Activated T-helper 17 cell treated with anti-CD3 and anti-CD28 coated beads, Interleukin-2, amount 50 U/mL, for 72 hours (primary cell): ENCODE data around the gene ATOH8. TPM values are rescaled to one million over a fixed set of nuclear protein-coding genes. Genes with fewer than 3 reads are reported as not detected.

Experiments
- ATAC-seq: fragments of 150-1000 bp; cut with Tn5 transposase; replicated peaks from 2 replicates; pipeline ENCODE4 v1.10.0; 2021; ENCODE audit warnings: mild to moderate bottlenecking, moderate library complexity
- H3K27ac Mint-ChIP-seq: one replicate; pipeline ENCODE4 v1.8.0; 2022; ENCODE audit warnings: mixed read lengths
- H3K27me3 Mint-ChIP-seq: one replicate; pipeline ENCODE4 v1.8.0; 2022; ENCODE audit warnings: mixed read lengths
- H3K36me3 Mint-ChIP-seq: one replicate; pipeline ENCODE4 v1.8.0; 2022; ENCODE audit warnings: low read depth, mild to moderate bottlenecking, mixed read lengths
- H3K4me1 Mint-ChIP-seq: one replicate; pipeline ENCODE4 v1.8.0; 2022; ENCODE audit warnings: mixed read lengths
- H3K4me3 Mint-ChIP-seq: one replicate; pipeline ENCODE4 v1.8.0; 2022; ENCODE audit warnings: mild to moderate bottlenecking, mixed read lengths
- H3K9me3 Mint-ChIP-seq: one replicate; pipeline ENCODE4 v1.8.0; 2022; ENCODE audit warnings: mixed read lengths
- total RNA-seq, 2 donors: library from RNA; stranded (reverse); gene quantifications; one replicate each; pipeline ENCODE4 v1.2.3, GENCODE V29; 2022

ATOH8 gene
- total RNA-seq, 2 donors from 2014 or later, result not detected

- no peaks in the 10 kb centered on the region for H3K4me1 Mint-ChIP-seq
- peaks cover 34% of the 10 kb centered on the region for H3K27me3 Mint-ChIP-seq
- ATAC-seq, result no peak
- no peaks in the 10 kb centered on the region for H3K9me3 Mint-ChIP-seq
- H3K27ac Mint-ChIP-seq, result no peak overlapping the region
- no peaks in the 10 kb centered on the region for H3K36me3 Mint-ChIP-seq
- no peak overlapping the region for H3K4me3 Mint-ChIP-seq
Observed at GRCh38 chr2:85737481-85737880, 16.3 kb upstream of the ATOH8 start.

- Mint-ChIP-seq H3K27ac (no peak overlapping the region), H3K36me3 (no peaks in the 10 kb centered on the region), H3K4me3 (no peak overlapping the region), H3K27me3 (peaks cover 39% of the 10 kb centered on the region), H3K4me1 (no peaks in the 10 kb centered on the region), H3K9me3 (no peaks in the 10 kb centered on the region)
- no peak for ATAC-seq
Observed at GRCh38 chr2:85737961-85738360, 15.8 kb upstream of the ATOH8 start.

GRCh38 chr2:85740193-85740592, 13.6 kb upstream of the ATOH8 start:
- Mint-ChIP-seq H3K36me3 (no peaks in the 10 kb centered on the region), H3K9me3 (no peaks in the 10 kb centered on the region), H3K4me3 (no peak overlapping the region), H3K27ac (no peak overlapping the region), H3K27me3 (peaks cover 47% of the 10 kb centered on the region), H3K4me1 (no peaks in the 10 kb centered on the region)
- ATAC-seq, result no peak

GRCh38 chr2:85741211-85741832, 12.5 kb upstream of the ATOH8 start:
- Mint-ChIP-seq H3K9me3 (no peaks in the 10 kb centered on the region), H3K27ac (no peak overlapping the region), H3K27me3 (peaks cover 51% of the 10 kb centered on the region), H3K4me1 (no peaks in the 10 kb centered on the region), H3K36me3 (no peaks in the 10 kb centered on the region), H3K4me3 (no peak overlapping the region)
- no peak for ATAC-seq

GRCh38 chr2:85741833-85742455, 11.8 kb upstream of the ATOH8 start:
- Mint-ChIP-seq H3K9me3 (no peaks in the 10 kb centered on the region), H3K27ac (no peak overlapping the region), H3K27me3 (peaks cover 57% of the 10 kb centered on the region), H3K36me3 (no peaks in the 10 kb centered on the region), H3K4me1 (no peaks in the 10 kb centered on the region), H3K4me3 (no peak overlapping the region)
- ATAC-seq, result no peak

- Mint-ChIP-seq H3K36me3 (no peaks in the 10 kb centered on the region), H3K9me3 (no peaks in the 10 kb centered on the region), H3K4me3 (no peak overlapping the region), H3K27ac (no peak overlapping the region), H3K4me1 (no peaks in the 10 kb centered on the region), H3K27me3 (peaks cover 58% of the 10 kb centered on the region)
- no peak for ATAC-seq
Observed at GRCh38 chr2:85743304-85743978, 10.3 kb upstream of the ATOH8 start.

DNA sequence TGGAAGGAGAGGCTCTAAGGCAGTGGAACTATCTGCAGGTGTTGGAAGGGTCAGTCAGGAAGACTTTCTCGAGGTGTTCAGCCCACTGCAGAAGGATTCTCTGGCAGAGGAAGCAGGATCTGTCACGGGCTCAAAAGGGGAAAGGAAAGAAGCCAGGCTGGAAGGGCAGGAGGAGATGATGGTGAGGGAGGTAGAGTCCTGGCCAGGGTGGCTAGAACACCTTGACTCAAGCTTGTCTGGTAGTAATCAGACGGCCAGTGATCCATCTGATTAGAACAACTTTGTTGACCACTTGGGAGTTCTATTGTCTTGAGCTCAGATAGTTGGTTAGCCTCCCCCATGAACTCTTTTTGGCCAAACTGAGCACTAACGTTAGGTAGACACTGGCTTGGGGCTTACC, 9.7 kb upstream of the ATOH8 start:
- peaks cover 59% of the 10 kb centered on the region for H3K27me3 Mint-ChIP-seq
- no peaks in the 10 kb centered on the region for H3K9me3 Mint-ChIP-seq

GRCh38 chr2:85744741-85745601, 8.8 kb upstream of the ATOH8 start:
- no peaks in the 10 kb centered on the region for H3K36me3 Mint-ChIP-seq
- no peak overlapping the region for H3K27ac Mint-ChIP-seq
- ATAC-seq, result no peak
- H3K27me3 Mint-ChIP-seq, result peaks cover 57% of the 10 kb centered on the region
- H3K4me1 Mint-ChIP-seq, result no peaks in the 10 kb centered on the region
- H3K4me3 Mint-ChIP-seq, result no peak overlapping the region
- H3K9me3 Mint-ChIP-seq, result no peaks in the 10 kb centered on the region

More for the DNA sequence above, 9.7 kb upstream of the ATOH8 start:
- H3K4me3 Mint-ChIP-seq, result no peak overlapping the region
- no peaks in the 10 kb centered on the region for H3K4me1 Mint-ChIP-seq
- H3K27ac Mint-ChIP-seq, result no peak overlapping the region
- ATAC-seq, result no peak
- no peaks in the 10 kb centered on the region for H3K36me3 Mint-ChIP-seq

GRCh38 chr2:85745619-85746018, 8.2 kb upstream of the ATOH8 start:
- H3K36me3 Mint-ChIP-seq, result no peaks in the 10 kb centered on the region
- no peak overlapping the region for H3K4me3 Mint-ChIP-seq
- ATAC-seq, result no peak
- H3K27ac Mint-ChIP-seq, result no peak overlapping the region
- H3K4me1 Mint-ChIP-seq, result no peaks in the 10 kb centered on the region
- no peaks in the 10 kb centered on the region for H3K9me3 Mint-ChIP-seq
- H3K27me3 Mint-ChIP-seq, result peaks cover 61% of the 10 kb centered on the region

- Mint-ChIP-seq H3K27ac (no peak overlapping the region), H3K36me3 (no peaks in the 10 kb centered on the region), H3K4me1 (no peaks in the 10 kb centered on the region), H3K27me3 (peaks cover 60% of the 10 kb centered on the region), H3K9me3 (no peaks in the 10 kb centered on the region), H3K4me3 (no peak overlapping the region)
- no peak for ATAC-seq
Observed at GRCh38 chr2:85746321-85747004, 7.3 kb upstream of the ATOH8 start.

DNA sequence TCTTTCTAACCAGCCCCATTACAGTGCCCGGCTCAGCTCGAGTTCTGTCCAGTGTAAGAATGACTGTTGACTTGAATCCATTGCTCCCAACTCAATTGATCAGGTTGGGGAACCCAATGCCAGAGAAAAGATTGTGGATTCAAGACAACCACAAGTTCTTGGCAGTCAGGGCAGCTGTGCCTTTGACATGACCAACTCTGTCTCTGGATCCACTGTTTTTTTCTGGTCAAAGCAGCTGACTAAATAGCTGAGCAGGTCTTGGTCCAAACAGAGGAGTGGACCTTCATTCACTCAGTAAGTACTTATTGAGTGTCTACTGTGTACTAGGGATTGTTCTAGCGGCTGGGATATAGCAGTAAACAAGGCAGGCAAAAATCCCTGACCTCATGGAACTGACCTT, 6.3 kb upstream of the ATOH8 start:
- Mint-ChIP-seq H3K9me3 (no peaks in the 10 kb centered on the region), H3K36me3 (no peaks in the 10 kb centered on the region), H3K4me1 (no peaks in the 10 kb centered on the region), H3K4me3 (no peak overlapping the region), H3K27ac (no peak overlapping the region), H3K27me3 (peaks cover 59% of the 10 kb centered on the region)
- no peak for ATAC-seq

DNA sequence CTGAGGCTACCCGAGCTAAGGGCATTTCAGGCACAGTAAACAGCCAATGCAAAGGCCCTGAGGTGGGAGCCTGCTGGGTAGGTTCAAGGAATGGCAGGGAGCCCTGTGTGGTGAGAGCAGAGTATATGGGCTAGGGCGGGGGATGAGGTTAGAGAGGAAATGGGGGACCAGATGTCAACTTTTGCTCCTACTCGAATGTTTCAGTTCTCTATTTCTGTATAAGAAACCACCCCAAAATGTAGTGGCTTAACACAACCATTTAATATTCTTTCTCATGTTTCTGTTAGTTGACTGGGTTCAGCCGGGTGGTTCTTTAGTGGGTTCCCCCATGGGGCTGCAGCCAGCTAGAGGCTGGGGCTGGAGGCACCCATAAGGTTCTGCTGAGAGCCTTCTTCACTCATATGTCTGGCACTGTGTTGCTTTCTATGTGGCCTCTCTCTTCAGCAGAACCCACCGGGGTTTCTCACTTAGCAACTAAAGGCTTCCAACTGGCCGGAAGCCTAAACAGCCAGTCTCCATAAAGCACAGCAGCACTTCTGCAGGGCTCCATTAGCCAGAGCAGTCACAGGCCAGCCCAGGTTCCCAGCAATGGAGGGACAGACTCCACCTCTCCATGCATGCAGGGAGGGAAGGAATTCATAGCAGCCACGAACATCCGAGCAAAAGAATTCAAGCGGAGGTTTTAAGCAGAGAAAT, 5.6 kb upstream of the ATOH8 start:
- no peaks in the 10 kb centered on the region for H3K9me3 Mint-ChIP-seq
- H3K27ac Mint-ChIP-seq, result no peak overlapping the region
- no peak for ATAC-seq
- no peaks in the 10 kb centered on the region for H3K36me3 Mint-ChIP-seq
- H3K4me1 Mint-ChIP-seq, result no peaks in the 10 kb centered on the region
- H3K27me3 Mint-ChIP-seq, result peaks cover 56% of the 10 kb centered on the region
- no peak overlapping the region for H3K4me3 Mint-ChIP-seq

DNA sequence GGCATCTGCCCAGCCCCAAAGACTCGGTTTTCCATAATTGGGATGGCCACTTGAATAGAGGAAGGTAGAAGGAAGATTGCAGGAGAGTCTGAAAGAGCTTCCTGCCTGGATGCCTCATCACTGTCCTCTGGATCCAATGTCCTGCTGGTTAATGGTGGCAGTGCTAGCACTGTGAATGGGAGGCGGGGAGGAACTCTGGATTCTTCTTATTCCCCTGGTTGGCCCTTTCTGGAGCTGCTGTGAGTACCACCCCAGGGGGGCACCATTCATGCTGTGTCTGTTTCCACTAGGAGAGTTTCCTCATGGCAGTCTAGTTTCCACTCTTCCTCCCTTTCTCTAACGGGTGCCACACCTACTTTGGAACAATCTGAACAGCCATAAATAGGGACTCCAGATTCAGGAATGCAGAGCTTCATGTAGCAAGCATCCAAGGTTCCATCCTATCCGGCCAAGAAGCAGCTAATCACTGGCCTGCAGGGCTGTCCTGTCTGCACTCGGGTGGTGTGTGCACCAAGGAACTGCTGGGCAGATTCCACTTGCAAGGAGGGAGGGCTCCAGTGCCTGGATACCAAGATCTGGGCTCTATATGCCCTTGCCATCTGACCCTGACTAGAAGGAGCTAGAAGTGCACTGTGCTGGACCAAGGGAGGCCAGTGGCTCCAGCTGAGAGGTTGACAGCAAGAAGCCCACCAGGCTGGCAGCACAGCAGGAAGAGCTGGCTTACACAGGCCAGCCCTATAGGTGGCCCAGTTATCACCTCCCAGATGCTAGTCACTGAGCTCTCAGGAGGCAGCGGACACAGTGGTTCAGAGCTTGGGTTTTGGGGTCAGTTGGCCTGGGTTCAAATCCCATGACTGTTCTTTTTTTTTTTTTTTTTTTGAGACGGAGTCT, 4.6 kb upstream of the ATOH8 start:
- no peak overlapping the region for H3K4me3 Mint-ChIP-seq
- no peaks in the 10 kb centered on the region for H3K36me3 Mint-ChIP-seq
- peaks cover 49% of the 10 kb centered on the region for H3K27me3 Mint-ChIP-seq
- H3K4me1 Mint-ChIP-seq, result no peaks in the 10 kb centered on the region
- no peak overlapping the region for H3K27ac Mint-ChIP-seq
- no peaks in the 10 kb centered on the region for H3K9me3 Mint-ChIP-seq
- ATAC-seq, result no peak
